OCI-LY3 (cell line): ENCODE measurements around the gene S1PR5.

Source experiments
- H2AFZ ChIP-seq: fragments of 200-600, 300-600 bp; shearing (Covaris generic); 2 replicates; pipeline ENCODE4 v1.6.0; 2014; ENCODE audit warnings: antibody characterized with exemption, low read depth, low read length
- H3K27ac ChIP-seq: fragments of 200-600, 300-600 bp; sonication (generic); 2 replicates; pipeline ENCODE4 v1.5.1; 2014; ENCODE audit warnings: mild to moderate bottlenecking, low read length, moderate library complexity, mixed read lengths
- H3K27me3 ChIP-seq: fragments of 200-600, 300-600 bp; sonication (generic); 2 replicates; pipeline ENCODE4 v1.6.1; 2014; ENCODE audit warnings: low read depth, low read length, mixed read lengths
- H3K36me3 ChIP-seq: fragments of 200-600, 300-600 bp; sonication (generic); replicated peaks from 2 replicates; pipeline ENCODE3; 2014; ENCODE audit warnings: low read depth, low read length, mixed read lengths
- H3K4me1 ChIP-seq: fragments of 300-600, 200-600 bp; sonication (generic); 2 replicates; pipeline ENCODE4 v1.6.1; 2014; ENCODE audit warnings: low read length, mixed read lengths
- H3K4me2 ChIP-seq: fragments of 200-600, 300-600 bp; sonication (generic); 2 replicates; pipeline ENCODE4 v1.6.1; 2014; ENCODE audit warnings: low read length, mixed read lengths
- H3K4me3 ChIP-seq: fragments of 300-600, 200-600 bp; sonication (generic); 2 replicates; pipeline ENCODE4 v1.5.1; 2014; ENCODE audit warnings: antibody characterized with exemption, mild to moderate bottlenecking, low read length, moderate library complexity
- H3K79me2 ChIP-seq: fragments of 300-600, 200-600 bp; shearing (Covaris generic); 2 replicates; pipeline ENCODE4 v1.6.1; 2014; ENCODE audit warnings: mild to moderate bottlenecking, low read length, mixed read lengths
- H3K9ac ChIP-seq: fragments of 300-600, 200-600 bp; shearing (Covaris generic); 2 replicates; pipeline ENCODE4 v1.6.0; 2014; ENCODE audit warnings: mild to moderate bottlenecking, low read length, moderate library complexity
- H3K9me3 ChIP-seq: fragments of 200-600, 300-600 bp; shearing (Covaris generic); 2 replicates; pipeline ENCODE4 v1.6.1; 2014; ENCODE audit warnings: low read length, mixed read lengths; ENCODE audit not compliant: insufficient read depth
- H4K20me1 ChIP-seq: fragments of 200-600, 300-600 bp; sonication (generic); 2 replicates; pipeline ENCODE4 v1.6.1; 2016; ENCODE audit warnings: low read length, mixed read lengths; ENCODE audit not compliant: insufficient read depth
- CTCF ChIP-seq: fragments of 200-600, 300-600 bp; sonication (generic); IDR thresholded peaks from 2 replicates; pipeline ENCODE4 v1.5.1; 2014; ENCODE audit warnings: antibody characterized with exemption, low read length, low read depth
- EZH2phosphoT487 ChIP-seq: fragments of 200-600 bp; shearing (Covaris generic); IDR thresholded peaks from 2 replicates; pipeline ENCODE4 v1.6.1; 2018; ENCODE audit warnings: antibody characterized with exemption, mixed run types, low read depth

The S1PR5 gene

GRCh38 chr19:10565567-10566407, 48.5 kb upstream of the S1PR5 start, which contains the start of gene KRI1:
Gene KRI1 (minus strand): TSS chr19:10566010. CDS start chr19:10565999, 11 bp downstream.
- H3K36me3 ChIP-seq, result peaks cover 20% of the 10 kb centered on the region
- H3K4me2 ChIP-seq, result peak within 1 kb of the TSS; percentile 91
- peak within 1 kb of the TSS; percentile 50; the same call in 1 of the 2 replicates for H2AFZ ChIP-seq
- peak within 1 kb of the TSS; percentile 81 for H3K9ac ChIP-seq
- no peaks in the 10 kb centered on the region; the same call in none of the 2 replicates for H4K20me1 ChIP-seq
- TF ChIP-seq EZH2phosphoT487 (no peak), CTCF (no peak)
- H3K27me3 ChIP-seq, result peaks cover 10% of the 10 kb centered on the region; the same call in 1 of the 2 replicates
- peaks cover 26% of the 10 kb centered on the region for H3K79me2 ChIP-seq
- no peaks in the 10 kb centered on the region for H3K9me3 ChIP-seq
- H3K4me1 ChIP-seq, result peaks cover 31% of the 10 kb centered on the region
- peak within 1 kb of the TSS; percentile 79 for H3K4me3 ChIP-seq
- peak within 1 kb of the TSS; percentile 64 for H3K27ac ChIP-seq

- Histone ChIP-seq H3K9me3 (no peaks in the 10 kb centered on the region), H4K20me1 (no peaks in the 10 kb centered on the region; the same call in none of the 2 replicates), H3K9ac (peak overlapping the region; percentile 81), H2AFZ (peak overlapping the region; percentile 50; the same call in 1 of the 2 replicates), H3K4me2 (peak overlapping the region; percentile 83), H3K79me2 (peaks cover 26% of the 10 kb centered on the region), H3K4me3 (peak overlapping the region; percentile 79), H3K27ac (peak overlapping the region; percentile 64), H3K36me3 (peaks cover 26% of the 10 kb centered on the region), H3K27me3 (peaks cover 10% of the 10 kb centered on the region; the same call in 1 of the 2 replicates), H3K4me1 (peaks cover 31% of the 10 kb centered on the region)
- TF ChIP-seq CTCF, result peak; percentile 63
- TF ChIP-seq EZH2phosphoT487, result no peak
These were observed 47.9 kb upstream of the S1PR5 start for GRCh38 chr19:10565028-10565566.

- no peak overlapping the region for H3K27ac ChIP-seq
- H3K4me3 ChIP-seq, result no peak overlapping the region
- H3K4me2 ChIP-seq, result no peak overlapping the region
- H2AFZ ChIP-seq, result no peak overlapping the region
- peaks cover 42% of the 10 kb centered on the region for H3K36me3 ChIP-seq
- H4K20me1 ChIP-seq, result no peaks in the 10 kb centered on the region; the same call in none of the 2 replicates
- peaks cover 23% of the 10 kb centered on the region for H3K4me1 ChIP-seq
- TF ChIP-seq CTCF (no peak), EZH2phosphoT487 (no peak)
- no peak overlapping the region for H3K9ac ChIP-seq
- no peaks in the 10 kb centered on the region for H3K9me3 ChIP-seq
- peaks cover 5% of the 10 kb centered on the region; the same call in 1 of the 2 replicates for H3K27me3 ChIP-seq
- peaks cover 26% of the 10 kb centered on the region for H3K79me2 ChIP-seq
These were observed 45.4 kb upstream of the S1PR5 start for GRCh38 chr19:10562609-10563008.

- no peak overlapping the region for H3K9ac ChIP-seq
- no peaks in the 10 kb centered on the region for H3K27me3 ChIP-seq
- TF ChIP-seq CTCF, result no peak
- TF ChIP-seq EZH2phosphoT487, result no peak
- no peak overlapping the region for H3K27ac ChIP-seq
- peaks cover 58% of the 10 kb centered on the region for H3K36me3 ChIP-seq
- no peak overlapping the region for H3K4me2 ChIP-seq
- no peak overlapping the region for H3K4me3 ChIP-seq
- H4K20me1 ChIP-seq, result no peaks in the 10 kb centered on the region
- no peak overlapping the region for H2AFZ ChIP-seq
- peaks cover 8% of the 10 kb centered on the region for H3K4me1 ChIP-seq
- peaks cover 20% of the 10 kb centered on the region for H3K79me2 ChIP-seq
- no peaks in the 10 kb centered on the region for H3K9me3 ChIP-seq
These were observed 42.9 kb upstream of the S1PR5 start for GRCh38 chr19:10560154-10560553.
